Measurements from ENCODE around the gene TPSB2.

DNA sequence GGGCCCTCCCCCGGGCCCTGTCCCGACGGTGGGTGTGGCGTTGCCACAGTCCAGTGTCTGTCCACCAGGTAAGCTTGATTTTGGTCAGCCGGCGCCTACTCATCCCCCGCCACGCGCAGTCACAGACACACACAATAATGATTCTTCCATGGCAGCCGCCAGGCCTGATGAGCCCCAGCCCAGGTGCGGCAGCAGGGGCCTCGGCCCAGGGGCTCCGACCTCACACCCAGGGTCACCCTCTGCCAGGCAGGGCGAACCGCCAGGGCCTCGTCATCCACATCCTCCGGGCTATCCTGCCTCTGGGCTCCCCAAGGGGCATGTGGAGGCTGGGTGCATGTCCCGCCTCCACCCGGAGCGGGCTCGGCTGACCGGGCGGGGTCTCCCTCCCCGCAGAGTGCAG, 12.5 kb downstream of the TPSB2 start:
- TF ChIP-seq, protein P1, sequence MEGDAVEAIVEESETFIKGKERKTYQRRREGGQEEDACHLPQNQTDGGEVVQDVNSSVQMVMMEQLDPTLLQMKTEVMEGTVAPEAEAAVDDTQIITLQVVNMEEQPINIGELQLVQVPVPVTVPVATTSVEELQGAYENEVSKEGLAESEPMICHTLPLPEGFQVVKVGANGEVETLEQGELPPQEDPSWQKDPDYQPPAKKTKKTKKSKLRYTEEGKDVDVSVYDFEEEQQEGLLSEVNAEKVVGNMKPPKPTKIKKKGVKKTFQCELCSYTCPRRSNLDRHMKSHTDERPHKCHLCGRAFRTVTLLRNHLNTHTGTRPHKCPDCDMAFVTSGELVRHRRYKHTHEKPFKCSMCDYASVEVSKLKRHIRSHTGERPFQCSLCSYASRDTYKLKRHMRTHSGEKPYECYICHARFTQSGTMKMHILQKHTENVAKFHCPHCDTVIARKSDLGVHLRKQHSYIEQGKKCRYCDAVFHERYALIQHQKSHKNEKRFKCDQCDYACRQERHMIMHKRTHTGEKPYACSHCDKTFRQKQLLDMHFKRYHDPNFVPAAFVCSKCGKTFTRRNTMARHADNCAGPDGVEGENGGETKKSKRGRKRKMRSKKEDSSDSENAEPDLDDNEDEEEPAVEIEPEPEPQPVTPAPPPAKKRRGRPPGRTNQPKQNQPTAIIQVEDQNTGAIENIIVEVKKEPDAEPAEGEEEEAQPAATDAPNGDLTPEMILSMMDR (conservative IDR thresholded peaks at IDR 0.05; ENCODE audit: low read depth, low read length) = no peak
- no peak for TF ChIP-seq EZH2 (IDR thresholded peaks at IDR 0.05; ENCODE audit: low read length, unreplicated experiment)
